HCEC 1CT (cell line): ENCODE results near the gene ABR.
A peak's percentile ranks its signal among the peaks of the same experiment; 100 is the strongest.

Experiments
- DNase-seq: peaks from one replicate; pipeline ENCODE4 v3.0.0-alpha.2; 2017

ABR gene

GRCh38 chr17:1179818-1180742 lies at the start of gene ABR:
ABR (minus strand) TSS chr17:1179981; CDS start chr17:1179727, 254 bp downstream.
- DNase-seq = peak; percentile 32

DNA sequence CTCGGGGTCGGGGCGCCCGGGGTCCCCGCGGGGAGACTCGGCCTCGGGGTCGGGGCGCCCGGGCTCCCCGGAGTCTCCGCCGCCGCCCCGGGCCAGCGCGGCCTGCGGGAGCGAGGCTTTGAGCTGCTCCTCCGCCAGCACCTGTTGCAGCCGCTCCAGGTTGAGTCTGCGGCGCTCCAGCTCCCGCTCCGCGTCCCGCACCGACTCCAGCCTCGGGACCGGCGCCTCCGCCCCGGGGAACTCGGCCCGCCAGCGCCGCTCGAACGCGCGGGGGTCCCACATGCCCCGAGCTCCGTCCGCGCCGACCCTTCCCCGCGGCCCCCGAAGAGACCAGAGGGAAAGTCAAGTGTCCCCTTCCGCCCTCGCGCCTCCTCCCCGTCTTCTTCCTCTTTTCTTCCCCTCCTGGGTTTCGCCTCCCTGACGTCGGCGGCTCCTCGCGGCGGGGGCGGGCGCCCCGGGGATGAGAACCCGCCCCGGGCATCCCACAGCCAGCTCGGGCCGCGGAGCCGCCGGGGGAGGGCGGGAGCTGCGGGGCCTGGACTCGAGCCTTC lies 49.6 kb upstream of the ABR start:
- no peak for DNase-seq

GRCh38 chr17:1228781-1229348 lies 49.1 kb upstream of the ABR start:
- DNase-seq = no peak

- DNase-seq = no peak
These were observed 48.4 kb upstream of the ABR start for GRCh38 chr17:1227917-1228780.

GRCh38 chr17:1227365-1227764 lies 47.6 kb upstream of the ABR start:
- no peak for DNase-seq

DNA sequence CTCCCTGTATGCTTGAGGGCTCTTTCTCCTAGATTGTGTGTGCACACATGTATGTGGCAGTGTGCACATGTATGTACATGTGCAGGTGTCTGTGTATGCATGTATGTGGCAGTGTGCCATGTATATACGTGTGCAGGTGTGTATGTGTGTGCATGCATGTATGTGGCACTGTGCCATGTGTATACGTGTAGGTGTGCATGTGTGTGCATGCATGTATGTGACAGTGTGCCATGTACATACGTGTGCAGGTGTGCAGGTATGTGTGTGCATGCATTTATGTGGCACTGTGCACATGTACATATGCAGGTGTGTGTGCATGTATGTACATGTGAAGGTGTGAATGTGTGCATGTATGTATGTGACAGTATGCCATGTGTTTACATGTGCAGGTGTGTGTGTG lies 46.5 kb upstream of the ABR start:
- no peak for DNase-seq

- DNase-seq = no peak
These were observed 44.5 kb upstream of the ABR start for GRCh38 chr17:1224330-1224729.

DNA sequence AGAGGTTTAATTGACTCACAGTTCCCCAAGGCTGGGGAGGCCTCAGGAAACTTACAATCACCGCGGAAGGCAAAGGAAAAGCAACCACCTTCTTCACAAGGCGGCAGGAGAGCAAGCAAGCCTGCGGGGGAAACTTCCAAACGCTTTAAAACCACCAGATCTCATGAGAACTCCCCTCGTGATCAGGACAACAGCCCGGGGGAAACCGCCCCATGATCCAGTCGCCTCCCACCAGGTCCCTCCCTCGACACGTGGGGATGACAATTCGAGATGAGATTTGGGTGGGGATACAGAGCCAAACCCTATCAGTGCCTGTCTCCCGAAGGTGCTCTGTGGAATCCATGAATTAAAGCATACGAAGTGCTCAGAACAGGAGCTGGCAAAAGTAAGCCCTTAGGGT lies 43.9 kb upstream of the ABR start:
- no peak for DNase-seq

GRCh38 chr17:1222321-1222720 lies 42.5 kb upstream of the ABR start:
- DNase-seq = no peak

DNA sequence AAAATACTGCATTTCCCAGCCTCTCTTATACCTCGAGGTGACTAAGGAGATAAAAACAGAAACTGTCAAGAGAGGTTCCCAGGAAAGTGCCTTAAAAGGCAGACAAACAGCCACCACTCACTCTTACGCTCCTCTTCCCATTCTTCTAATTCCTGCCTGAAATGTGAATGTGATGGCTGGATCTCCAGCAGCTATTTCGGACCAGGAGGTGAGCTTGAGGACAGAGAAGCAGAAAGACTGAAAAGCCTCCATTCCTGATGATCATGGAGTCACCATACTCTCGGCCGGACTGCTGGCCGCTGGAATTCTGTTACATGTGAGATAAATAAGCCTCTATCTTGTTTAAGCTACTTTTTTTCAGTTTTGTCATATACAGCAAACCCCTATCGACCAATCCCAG lies 41.4 kb upstream of the ABR start:
- DNase-seq = no peak

- DNase-seq = no peak
These were observed 40.6 kb upstream of the ABR start for GRCh38 chr17:1220346-1220745.

DNA sequence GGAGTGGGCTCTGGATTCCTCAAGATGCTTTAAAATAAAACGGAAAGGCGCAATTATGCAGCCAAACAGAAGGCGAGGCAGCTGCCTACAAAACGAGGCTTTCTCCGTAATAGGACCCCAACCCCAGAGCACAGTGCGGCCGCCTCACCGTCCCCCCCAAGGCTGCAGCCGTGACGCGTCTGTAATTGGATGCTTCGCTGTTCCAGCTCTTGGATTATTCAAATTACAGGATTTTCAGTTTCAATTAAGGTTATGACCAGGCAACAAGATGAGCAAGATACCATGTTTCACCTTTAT lies 37.3 kb upstream of the ABR start:
- no peak for DNase-seq

DNA sequence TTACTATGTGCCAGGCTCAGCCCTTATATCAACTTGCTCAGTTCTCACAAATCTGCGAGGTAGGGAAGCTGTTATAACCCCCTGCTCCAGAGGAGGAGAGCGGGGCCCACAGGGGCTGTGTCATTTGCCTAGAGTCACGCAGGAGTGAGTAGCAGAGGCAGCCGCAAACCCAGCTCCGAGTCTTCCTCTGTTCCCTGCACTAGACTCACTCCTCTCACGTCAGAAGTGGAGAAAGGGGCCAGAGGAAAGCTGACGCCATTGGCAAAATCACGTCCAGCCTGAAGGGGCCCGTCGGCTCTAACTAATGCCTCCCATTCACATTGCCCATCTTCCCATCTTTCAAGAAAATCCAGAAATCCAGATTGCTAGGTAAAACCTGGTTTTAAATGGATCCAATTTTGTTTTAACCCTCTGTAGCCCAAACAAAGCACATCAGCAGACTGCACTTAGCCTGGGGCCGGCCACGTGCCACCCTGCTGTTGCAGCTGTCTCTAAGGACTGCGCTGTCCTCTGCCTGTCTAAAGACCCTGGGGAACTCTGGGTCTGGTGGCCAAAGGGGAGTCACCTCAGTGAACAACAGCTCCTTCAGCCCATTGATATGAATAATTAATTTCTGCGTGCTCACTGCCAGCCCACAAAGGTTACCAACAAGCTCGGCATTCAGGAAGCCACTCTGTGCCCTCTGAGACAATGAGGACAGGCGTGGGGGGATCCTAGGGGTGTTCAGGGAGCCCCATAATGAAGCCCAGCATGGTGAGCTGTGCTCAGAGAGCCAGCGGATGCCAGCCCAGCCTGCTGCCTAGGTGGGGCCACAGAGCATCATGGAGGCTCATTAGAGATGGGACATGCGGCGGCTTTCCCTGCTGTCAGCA lies 36.7 kb upstream of the ABR start:
- DNase-seq = no peak

DNA sequence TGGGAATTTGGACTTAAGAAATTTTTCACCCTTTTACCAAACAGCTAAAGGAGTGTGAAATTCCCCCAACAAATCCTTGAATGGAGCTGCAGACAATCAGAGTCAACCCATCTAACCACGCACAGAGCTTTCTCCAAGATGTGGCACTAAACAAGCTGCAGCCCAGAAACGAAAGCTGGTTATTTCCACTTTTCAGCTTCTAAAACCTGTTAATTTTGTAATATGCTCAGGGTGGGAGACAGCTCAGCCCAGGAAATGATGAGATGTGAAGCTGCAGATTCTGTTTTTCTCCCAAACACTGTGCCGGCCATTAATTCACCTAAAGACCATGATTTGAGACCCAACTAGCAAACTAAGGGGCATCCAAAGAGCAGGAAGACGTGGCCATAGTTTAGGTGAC lies 33.2 kb upstream of the ABR start:
- DNase-seq = no peak

GRCh38 chr17:1211287-1211686 lies 31.5 kb upstream of the ABR start:
- DNase-seq = no peak

DNA sequence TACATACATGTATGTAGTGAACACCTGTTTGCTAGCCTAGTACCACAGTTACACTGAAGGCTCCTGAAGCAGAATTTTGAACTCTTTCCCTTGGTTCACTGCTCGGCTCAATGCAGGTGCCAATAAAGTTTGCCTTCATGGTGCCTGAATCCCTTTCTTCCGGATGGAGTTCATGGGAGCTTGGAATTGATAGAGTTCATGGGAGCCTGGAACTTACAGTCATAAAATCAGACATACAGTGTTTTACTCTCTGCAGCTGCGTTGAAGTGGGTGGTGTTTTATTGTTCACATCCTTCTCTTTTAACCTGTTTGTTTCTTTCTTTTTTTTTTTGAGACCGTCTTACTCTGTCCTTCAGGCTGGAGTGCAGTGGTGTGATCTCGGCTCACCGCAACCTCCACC lies 29.2 kb upstream of the ABR start:
- no peak for DNase-seq

GRCh38 chr17:1206026-1206777 lies 26.4 kb upstream of the ABR start:
- DNase-seq = no peak

- no peak for DNase-seq
These were observed 24.1 kb upstream of the ABR start for GRCh38 chr17:1203967-1204291.

- DNase-seq = peak; percentile 59
These were observed 23.6 kb upstream of the ABR start for GRCh38 chr17:1203111-1203966.

DNA sequence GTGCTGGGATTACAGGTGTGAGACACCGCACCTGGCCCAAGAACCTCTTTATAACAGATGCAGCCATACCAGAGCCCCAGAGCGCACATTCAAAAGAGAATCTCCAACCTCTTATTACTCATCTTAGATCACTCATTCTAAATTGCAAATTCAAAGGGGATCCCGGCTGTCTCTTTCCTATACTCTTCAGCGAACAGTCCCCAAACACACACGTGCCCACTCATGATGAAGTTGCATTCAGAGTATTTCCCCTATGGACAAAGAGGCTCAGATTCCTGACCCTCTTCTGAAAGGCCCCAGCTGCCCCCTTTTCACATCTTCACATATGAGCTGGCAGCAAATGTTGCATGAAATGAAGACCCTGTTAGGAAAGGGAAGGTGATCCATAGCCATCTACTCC lies 22.5 kb upstream of the ABR start:
- DNase-seq = no peak

GRCh38 chr17:1201132-1201702 lies 21.4 kb upstream of the ABR start:
- no peak for DNase-seq
